GM19452 (cell line): ENCODE data around the gene MTFR1L.

Source experiments
- ATAC-seq: cut with Tn5 transposase; IDR thresholded peaks from one replicate; pipeline ENCODE4 v1.9.1; 2021; ENCODE audit not compliant: unreplicated experiment

Gene MTFR1L

DNA sequence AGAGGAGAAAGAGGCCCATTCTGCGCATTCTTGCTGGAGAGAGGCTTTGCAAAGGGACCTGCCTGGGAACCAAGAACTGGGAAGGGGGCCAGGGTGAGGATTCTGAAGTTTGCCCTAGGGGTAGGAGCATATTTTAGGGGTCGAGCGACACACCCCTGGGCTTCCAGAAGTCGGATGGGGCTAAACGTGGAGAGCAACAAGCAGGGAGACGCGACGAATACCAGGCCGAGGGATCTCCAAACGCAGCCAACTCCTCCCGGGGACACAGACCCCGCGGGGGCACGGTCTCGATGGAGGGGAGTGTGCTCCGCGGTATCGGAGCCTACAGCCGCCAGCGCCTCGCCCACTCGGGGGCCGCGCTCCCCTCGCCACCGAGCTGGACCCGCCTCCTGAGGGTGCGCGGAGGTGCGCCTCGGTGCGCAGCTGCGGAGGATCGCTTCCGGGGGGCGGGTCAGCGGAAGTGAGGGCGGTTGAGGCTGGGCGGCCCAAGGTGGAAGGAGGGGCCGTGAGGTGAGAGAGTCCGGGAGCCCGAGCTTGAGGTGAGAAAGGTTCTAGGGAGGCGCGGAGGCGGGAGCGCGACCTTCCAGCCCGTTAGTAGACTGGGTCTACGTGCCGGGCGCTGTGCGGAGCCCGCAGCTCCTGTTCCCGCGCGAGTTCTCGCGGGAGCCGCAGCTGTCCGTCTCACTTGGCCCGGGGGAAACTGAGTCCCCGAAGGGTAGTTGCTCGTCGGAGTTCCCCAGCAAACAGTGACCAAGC, at the start of gene MTFR1L:
TSS of gene MTFR1L (plus strand) at position 464 of the 756 bp plus-strand sequence. CDS start 3,151 bp downstream, outside the sequence.
- ATAC-seq = peak; percentile 75

GRCh38 chr1:25770541-25771220, 49.1 kb upstream of the MTFR1L start:
- no peak for ATAC-seq

- no peak for ATAC-seq
Measured at GRCh38 chr1:25771221-25772114, 48.3 kb upstream of the MTFR1L start.

DNA sequence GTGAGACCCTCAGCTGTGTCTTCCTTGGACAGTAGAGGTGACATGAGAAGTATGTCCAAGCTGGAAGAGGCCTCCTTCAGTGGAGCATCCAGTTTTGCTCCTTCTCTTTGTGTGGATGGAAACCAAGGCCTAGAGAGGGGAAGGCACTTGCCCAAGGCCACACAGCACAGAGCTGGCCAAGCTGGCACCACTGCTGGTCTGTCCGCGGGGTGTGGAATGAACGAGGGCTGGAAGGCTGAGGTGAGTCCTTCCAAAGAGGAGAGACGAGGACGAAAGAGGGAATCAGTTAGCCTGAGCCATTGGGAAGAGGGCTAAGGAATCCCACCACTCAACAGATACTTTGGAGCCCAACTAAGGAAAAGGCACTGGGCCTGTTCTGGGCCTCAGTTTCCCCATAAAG, 47.6 kb upstream of the MTFR1L start:
- no peak for ATAC-seq

DNA sequence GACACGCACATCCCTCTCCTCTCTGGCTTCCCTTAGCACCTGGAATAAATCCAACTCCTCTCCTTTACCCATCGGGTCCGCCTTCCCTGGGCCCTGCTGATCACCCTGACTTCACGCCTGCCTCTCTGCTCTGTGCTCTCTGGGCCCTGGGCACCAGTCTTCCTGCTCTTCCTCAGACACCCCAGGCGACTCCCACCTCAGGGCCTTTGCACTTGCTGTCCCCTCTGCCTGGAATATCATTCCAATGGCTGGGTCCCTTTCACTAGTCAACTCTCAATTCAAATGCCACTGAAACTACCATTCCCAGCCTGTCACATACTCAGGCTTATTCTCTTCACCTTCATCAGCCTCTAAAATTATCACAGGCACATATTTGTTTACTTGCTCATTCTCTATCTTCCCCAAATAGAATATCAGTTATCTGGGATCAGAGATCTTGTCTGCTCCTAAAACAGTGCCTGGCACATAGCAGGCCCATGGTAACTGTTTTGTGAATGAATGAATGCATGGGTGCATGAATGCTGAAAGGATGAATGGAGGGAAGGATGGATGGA, 47.0 kb upstream of the MTFR1L start:
- no peak for ATAC-seq

DNA sequence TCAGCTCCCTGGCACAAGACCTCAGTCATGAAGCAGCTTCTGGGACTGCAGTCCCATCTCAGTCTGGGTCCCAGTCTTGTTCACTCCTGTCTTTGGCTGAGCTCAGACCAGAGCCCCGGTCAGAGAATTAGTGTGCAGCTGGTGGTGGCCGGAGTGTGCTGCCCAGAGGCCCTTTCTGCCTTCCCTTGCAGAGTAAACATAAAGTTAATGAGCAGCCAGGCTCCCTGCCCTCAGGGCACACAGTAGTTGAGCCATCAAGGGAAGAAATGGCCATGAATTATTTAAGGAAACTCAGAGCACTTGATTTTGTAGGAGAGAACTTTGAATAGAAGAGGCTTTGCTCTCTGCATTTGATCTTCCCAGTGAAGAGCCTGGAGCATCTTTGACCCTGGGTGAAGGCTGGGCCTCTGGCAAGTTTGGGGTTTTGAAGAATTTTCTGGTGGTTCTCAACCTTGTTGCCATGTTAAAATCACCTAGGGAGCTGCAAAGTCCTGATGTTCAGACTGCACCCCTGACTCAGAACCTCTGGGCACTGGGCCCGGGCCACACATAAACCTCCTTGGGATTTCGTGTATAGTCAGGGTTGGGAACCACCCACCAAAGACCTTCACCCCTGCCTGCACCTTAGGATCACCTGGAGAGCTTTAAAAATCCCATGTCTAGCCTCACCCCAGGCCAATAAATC, 46.2 kb upstream of the MTFR1L start:
- no peak for ATAC-seq

- ATAC-seq = no peak
Measured at GRCh38 chr1:25774206-25774803, 45.4 kb upstream of the MTFR1L start.

- no peak for ATAC-seq
Measured at GRCh38 chr1:25774921-25775771, 44.6 kb upstream of the MTFR1L start.

DNA sequence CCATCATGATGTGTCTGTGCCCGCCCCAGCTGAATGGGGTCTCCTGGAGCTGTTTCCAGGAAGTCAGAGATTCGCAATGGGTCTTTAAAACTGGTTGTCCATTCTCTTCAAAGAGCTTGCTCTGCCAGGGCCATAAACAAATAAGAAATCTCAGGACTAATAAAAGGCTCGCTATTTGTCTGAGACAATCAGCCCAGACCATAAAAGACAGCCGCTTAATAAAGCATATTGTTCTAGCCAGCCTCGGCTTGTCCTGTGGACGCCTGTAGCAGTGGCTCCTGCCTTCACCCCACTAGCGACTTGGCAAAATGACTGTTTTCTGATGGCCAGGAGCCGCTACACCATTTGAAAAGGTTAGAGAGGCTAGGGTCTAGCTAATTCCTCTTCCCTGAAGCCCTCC, 40.4 kb upstream of the MTFR1L start:
- ATAC-seq = no peak

DNA sequence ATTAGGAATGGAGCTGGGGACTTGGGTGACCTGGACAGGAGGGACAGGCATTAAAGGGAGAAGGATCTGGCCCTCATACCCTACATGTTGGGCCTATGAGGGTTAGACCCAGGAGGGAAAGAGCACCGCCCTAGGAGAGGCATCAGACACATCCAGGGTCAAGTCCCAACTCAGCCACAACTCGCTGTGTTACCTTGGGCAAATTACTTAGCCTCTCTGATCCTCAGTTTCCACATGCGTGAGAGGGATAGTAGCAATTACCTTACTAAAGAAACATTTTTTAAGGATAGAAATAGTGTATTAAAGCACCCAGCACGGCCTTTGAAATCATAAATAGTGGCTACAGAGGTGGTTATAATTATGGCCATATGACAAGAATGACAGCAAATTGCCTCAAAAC, 39.9 kb upstream of the MTFR1L start:
- no peak for ATAC-seq

DNA sequence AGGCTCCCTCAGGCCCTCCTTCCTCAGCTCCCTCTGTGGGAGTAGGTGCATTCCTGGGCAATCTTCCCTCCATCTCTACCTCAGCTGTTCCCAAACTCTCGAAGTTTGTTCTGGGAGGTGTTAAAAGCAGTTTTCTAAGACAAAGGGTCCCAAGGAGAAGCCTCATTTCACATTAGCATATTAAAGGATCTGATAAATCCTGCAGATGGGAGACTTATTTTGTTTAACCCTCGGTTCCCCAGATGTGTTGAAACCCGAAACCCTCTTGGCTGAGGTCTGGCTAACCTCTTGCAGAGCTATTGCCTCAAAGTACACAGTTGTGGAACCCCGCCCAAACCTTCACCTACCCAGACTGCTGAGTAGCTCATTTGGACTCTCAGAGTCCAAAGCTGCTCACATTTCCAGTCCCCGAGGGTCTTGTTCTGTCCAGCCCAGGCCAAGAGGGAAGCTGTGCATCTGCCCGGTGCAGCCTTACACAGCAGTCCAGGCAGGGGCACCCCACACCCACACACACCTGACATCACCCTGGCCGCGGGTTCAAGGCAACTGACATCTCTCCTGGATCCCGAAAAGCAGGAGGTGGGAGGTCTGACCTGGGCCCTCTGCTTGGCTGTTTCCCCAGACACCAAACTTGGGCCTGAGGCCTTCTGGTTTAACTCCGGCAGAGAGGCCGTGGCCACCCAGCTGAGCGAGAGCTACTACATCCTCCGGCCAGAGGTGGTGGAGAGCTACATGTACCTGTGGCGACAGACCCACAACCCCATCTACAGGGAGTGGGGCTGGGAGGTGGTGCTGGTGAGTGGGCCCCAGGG, 39.2 kb upstream of the MTFR1L start:
- no peak for ATAC-seq

- no peak for ATAC-seq
Measured at GRCh38 chr1:25781130-25781433, 38.7 kb upstream of the MTFR1L start.

- no peak for ATAC-seq
Measured at GRCh38 chr1:25782608-25783201, 37.0 kb upstream of the MTFR1L start.

GRCh38 chr1:25784575-25785051, 35.1 kb upstream of the MTFR1L start:
- no peak for ATAC-seq

GRCh38 chr1:25785333-25786067, 34.3 kb upstream of the MTFR1L start:
- ATAC-seq = no peak

DNA sequence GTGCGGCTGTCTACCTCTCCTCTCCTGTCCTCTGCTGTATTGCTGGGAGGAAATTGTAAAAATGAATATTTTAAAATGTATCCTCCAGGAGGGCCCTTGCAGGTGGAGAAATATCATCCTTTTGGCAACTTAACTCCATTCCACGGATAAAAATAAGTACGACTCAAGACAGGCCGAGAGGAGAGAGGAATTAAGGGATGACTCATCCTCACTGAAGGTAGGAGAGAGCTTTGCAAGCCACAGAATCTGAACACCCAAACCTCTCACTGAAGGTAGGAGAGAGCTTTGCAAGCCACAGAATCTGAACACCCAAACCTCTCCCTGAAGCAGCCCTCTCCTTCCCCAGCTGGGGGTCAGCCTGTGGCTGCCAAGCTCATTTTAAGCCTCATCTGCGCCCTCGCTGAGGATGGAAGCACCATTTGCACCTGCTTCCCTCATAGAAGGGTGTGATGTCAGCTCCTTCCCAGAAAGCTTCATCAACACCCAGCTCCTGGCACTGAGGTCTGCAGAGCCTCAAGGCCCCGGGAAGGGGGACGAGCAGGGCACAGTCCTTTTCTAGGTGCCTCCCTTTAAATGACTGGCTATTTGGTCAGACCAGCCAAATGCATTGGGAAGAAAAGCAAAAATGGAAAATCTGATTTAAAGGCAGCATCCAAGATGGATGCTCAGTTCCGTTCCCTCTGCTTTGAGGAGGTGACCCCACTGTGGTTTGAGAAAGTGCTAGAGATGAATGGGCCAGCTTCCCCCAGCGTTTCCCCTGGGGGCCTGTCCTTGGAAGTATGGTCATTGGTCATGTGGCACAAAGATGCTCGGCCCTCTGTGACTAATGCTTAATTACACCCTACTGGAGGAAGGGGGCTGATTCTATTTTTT, 32.6 kb upstream of the MTFR1L start:
- ATAC-seq = no peak

GRCh38 chr1:25787760-25788166, 32.0 kb upstream of the MTFR1L start:
- no peak for ATAC-seq
